HG02852 (cell line): Measurements from ENCODE around the gene ITPKB.

Experiments
- ATAC-seq: cut with Tn5 transposase; IDR thresholded peaks from one replicate; pipeline ENCODE4 v1.9.1; 2021; ENCODE audit warnings: mild to moderate bottlenecking, moderate library complexity; ENCODE audit not compliant: unreplicated experiment

Gene ITPKB

GRCh38 chr1:226586116-226586515, 153.0 kb downstream of the ITPKB start:
- ATAC-seq, result no peak

GRCh38 chr1:226584164-226584563, 154.9 kb downstream of the ITPKB start:
- ATAC-seq, result no peak

GRCh38 chr1:226582966-226583365, 156.1 kb downstream of the ITPKB start:
- ATAC-seq, result no peak
